H1 (cell line): Measurements from ENCODE around the gene RHOBTB1. TPM values are rescaled to one million over a fixed set of nuclear protein-coding genes. Genes with fewer than 3 reads are reported as not detected.

Experiments used
- RNF2 ChIP-seq: fragments of 200-900, 300-1000 bp; sonication (generic); IDR thresholded peaks from 2 replicates; pipeline ENCODE4 v1.7.1; 2016; ENCODE audit warnings: borderline replicate concordance, low read depth, mild to moderate bottlenecking, antibody characterized with exemption, low read length; ENCODE audit not compliant: poor library complexity, severe bottlenecking; ENCODE audit errors: missing control alignments
- YY1 ChIP-seq: IDR thresholded peaks from 2 replicates; pipeline ENCODE4 v1.6.1; 2011; ENCODE audit warnings: low read depth, mild to moderate bottlenecking, low read length
- polyA plus RNA-seq, 7 experiments: library from polyadenylated mRNA; depleted of rRNA in 3 of 7; stranded (reverse) in 5 of 7; unstranded in 2 of 7; fragments of >200 nt in 5 of 7; fragments of 200-250 nt in 2 of 7; gene quantifications; 1 replicate in 5 of 7; 2 replicates in 1 of 7; 4 replicates in 1 of 7; pipeline versions ENCODE4 v1.2.1 to v1.2.3, GENCODE V29; 2011 to 2013; ENCODE audit warnings: missing spikeins in 2 of 7, mixed read lengths in 2 of 7
- total RNA-seq: library from RNA; stranded (reverse); fragmentation: NEBNext Ultra II Directional; extraction: Animal tissue kit (Norgen Biotek cat#: 25700); gene quantifications from 2 replicates; pipeline ENCODE4 v1.2.1, GENCODE V29; 2021

Gene RHOBTB1
- total and polyA plus RNA-seq, 2 of the 8 experiments (the other 6 are each of a cell fraction or from before 2014, with no cell fraction given): 6.1 to 7.4 TPM

DNA sequence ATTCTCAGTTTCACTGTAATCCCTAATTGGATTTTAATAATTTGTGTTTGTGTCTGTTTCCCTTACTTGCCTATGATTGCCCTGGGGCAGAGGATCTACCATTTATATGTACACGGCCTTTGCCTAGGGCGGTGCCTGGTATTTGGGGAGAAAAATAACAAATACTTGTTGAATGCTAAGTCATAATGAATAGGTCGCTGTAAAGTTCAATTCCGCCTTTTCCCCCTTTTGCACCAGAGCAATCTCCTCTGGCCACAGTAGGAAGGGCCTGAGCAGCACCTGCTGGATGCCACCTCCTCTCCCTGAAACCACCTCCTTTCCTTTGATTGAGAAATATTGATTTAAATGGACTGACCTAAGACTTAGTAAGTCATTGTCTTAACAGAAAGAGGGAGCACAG lies 70.2 kb downstream of the RHOBTB1 start (continued):
- TF ChIP-seq RNF2 (no peak), YY1 (no peak)
- TF ChIP-seq, all 59 proteins: peak for 0
